WTC11 (cell line): ENCODE results near the gene DHRSX. TPM values are rescaled to one million over a fixed set of nuclear protein-coding genes. Genes with fewer than 3 reads are reported as not detected.

Experiments used
- ATAC-seq: fragments of 200-7000 bp; cut with Tn5 transposase; 2 replicates; pipeline ENCODE4 v1.10.0; 2021; ENCODE audit warnings: mild to moderate bottlenecking, moderate library complexity
- CTCF ChIA-PET: fragments of 300-600 bp; sonication (Branson Sonifier 250); formaldehyde crosslinking; loops from one replicate; lab custom pipeline; 2021; ENCODE audit warnings: antibody characterized with exemption; lab: Charles Lee
- POLR2A ChIA-PET: fragments of 350-600 bp; sonication (Branson Sonifier 250); formaldehyde crosslinking; loops from one replicate; lab custom pipeline; 2021; ENCODE audit warnings: antibody characterized with exemption; lab: Charles Lee
- DNase-seq: peaks from one replicate; pipeline ENCODE4 v3.0.0; 2021; ENCODE audit warnings: low spot score
- H3K27ac Mint-ChIP-seq: 2 replicates; pipeline ENCODE4 v1.8.0; 2021; ENCODE audit warnings: mixed read lengths
- H3K27me3 Mint-ChIP-seq: 2 replicates; pipeline ENCODE4 v1.8.0; 2021; ENCODE audit warnings: low read depth, mild to moderate bottlenecking, moderate library complexity, mixed read lengths
- H3K36me3 Mint-ChIP-seq: 2 replicates; pipeline ENCODE4 v1.8.0; 2021; ENCODE audit warnings: mixed read lengths
- H3K4me1 Mint-ChIP-seq: 2 replicates; pipeline ENCODE4 v1.8.0; 2022; ENCODE audit warnings: mixed read lengths
- H3K4me3 Mint-ChIP-seq: 2 replicates; pipeline ENCODE4 v1.8.0; 2021; ENCODE audit warnings: mild to moderate bottlenecking, moderate library complexity, mixed read lengths
- H3K9me3 Mint-ChIP-seq: 2 replicates; pipeline ENCODE4 v1.8.0; 2021; ENCODE audit warnings: mixed read lengths
- ARID4B ChIP-seq: sonication (generic); formaldehyde crosslinking; IDR thresholded peaks from 2 replicates; pipeline ENCODE4 v1.8.0; 2023; ENCODE audit warnings: missing genetic modification reagents, mild to moderate bottlenecking, borderline replicate concordance
- E2F4 ChIP-seq: sonication (generic); formaldehyde crosslinking; IDR thresholded peaks from 2 replicates; pipeline ENCODE4 v1.8.1; 2022; ENCODE audit warnings: low read depth, mild to moderate bottlenecking, moderate library complexity, missing genetic modification reagents, borderline replicate concordance
- GRHL2 ChIP-seq: fragments of 250-450 bp; sonication (Bioruptor Pico); IDR thresholded peaks from 2 replicates; pipeline ENCODE4 v1.8.0; 2022; ENCODE audit warnings: mild to moderate bottlenecking, moderate library complexity; ENCODE audit not compliant: insufficient replicate concordance, severe bottlenecking
- GTF2I ChIP-seq: fragments of 250-450 bp; sonication (Bioruptor Pico); conservative IDR thresholded peaks from 2 replicates; pipeline ENCODE4 v1.4.0; 2021; ENCODE audit warnings: mild to moderate bottlenecking
- NFYB ChIP-seq: sonication (generic); formaldehyde crosslinking; conservative IDR thresholded peaks from 2 replicates; pipeline ENCODE4 v1.8.0; 2022; ENCODE audit warnings: low read depth, missing genetic modification reagents
- NR3C1 ChIP-seq: sonication (generic); formaldehyde crosslinking; conservative IDR thresholded peaks from 2 replicates; pipeline ENCODE4 v1.8.1; 2023; ENCODE audit warnings: low read depth, mild to moderate bottlenecking, missing genetic modification reagents
- PREB ChIP-seq: sonication (generic); formaldehyde crosslinking; IDR thresholded peaks from 2 replicates; pipeline ENCODE4 v1.8.1; 2022; ENCODE audit warnings: mild to moderate bottlenecking, missing genetic modification reagents, moderate library complexity, borderline replicate concordance
- TP53 ChIP-seq: sonication (generic); formaldehyde crosslinking; IDR thresholded peaks from 2 replicates; pipeline ENCODE4 v1.8.1; 2023; ENCODE audit warnings: mild to moderate bottlenecking, missing genetic modification reagents
- USF1 ChIP-seq: sonication (generic); formaldehyde crosslinking; IDR thresholded peaks from 2 replicates; pipeline ENCODE4 v1.8.0; 2022; ENCODE audit warnings: mild to moderate bottlenecking, missing genetic modification reagents
- ZNF232 ChIP-seq: sonication (generic); formaldehyde crosslinking; IDR thresholded peaks from 2 replicates; pipeline ENCODE4 v1.8.0; 2022; ENCODE audit warnings: mild to moderate bottlenecking, missing genetic modification reagents
- ZNF263 ChIP-seq: sonication (generic); formaldehyde crosslinking; IDR thresholded peaks from 2 replicates; pipeline ENCODE4 v1.8.1; 2022; ENCODE audit warnings: low read depth, mild to moderate bottlenecking, moderate library complexity, missing genetic modification reagents
- ZNF512 ChIP-seq: sonication (generic); formaldehyde crosslinking; IDR thresholded peaks from 2 replicates; pipeline ENCODE4 v1.8.1; 2022; ENCODE audit warnings: missing genetic modification reagents, borderline replicate concordance
- total RNA-seq: library from RNA; stranded (reverse); gene quantifications from 3 replicates; pipeline ENCODE4 v1.2.3, GENCODE V29; 2021
- TF ChIP-seq, protein P1 (sequence below): fragments of 250-450 bp; sonication (Bioruptor Pico); IDR thresholded peaks from 2 replicates; pipeline ENCODE4 v1.9.0; 2021; ENCODE audit warnings: mild to moderate bottlenecking
- TF ChIP-seq, protein P2 (sequence below): sonication (generic); formaldehyde crosslinking; IDR thresholded peaks from 2 replicates; pipeline ENCODE4 v1.8.0; 2022; ENCODE audit warnings: mild to moderate bottlenecking, missing genetic modification reagents
- TF ChIP-seq, protein P3 (sequence below): fragments of 250-450 bp; sonication (Bioruptor Pico); IDR thresholded peaks from 2 replicates; pipeline ENCODE4 v1.8.0; 2021; ENCODE audit warnings: mild to moderate bottlenecking

DHRSX gene
- total RNA-seq, 1 experiment from 2014 or later: 28.2 TPM

DNA sequence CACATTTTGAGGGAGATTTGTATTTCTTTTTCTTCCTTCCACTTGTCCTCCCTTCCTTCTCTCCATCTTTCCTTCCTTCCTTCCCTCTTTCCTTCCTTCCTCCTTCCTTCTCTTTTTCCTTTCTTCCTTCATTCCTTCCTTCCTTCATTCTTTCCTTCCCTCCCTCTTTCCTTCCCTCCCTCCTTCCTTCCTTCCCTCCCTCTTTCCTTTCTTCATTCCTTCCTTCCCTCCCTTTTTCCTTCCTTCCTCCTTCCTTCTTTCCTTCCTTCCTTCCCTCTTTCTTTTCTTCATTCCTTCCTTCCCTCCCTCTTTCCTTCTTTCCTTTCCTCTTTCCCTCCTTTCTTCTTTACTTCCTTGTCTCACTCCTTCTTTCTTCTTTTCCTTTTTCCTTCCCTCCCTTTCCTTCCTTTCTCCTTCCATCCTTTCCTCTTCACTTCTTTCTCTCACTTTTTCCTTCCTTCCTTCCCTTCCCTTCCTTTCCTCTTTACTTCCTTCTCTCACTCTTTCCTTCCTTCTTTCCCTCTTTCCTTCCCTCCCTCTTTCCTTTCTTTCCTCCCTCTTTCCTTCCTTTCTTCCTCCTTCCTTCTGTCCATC is 74.4 kb downstream of the DHRSX start:
- Mint-ChIP-seq H3K4me1 (peaks cover 10% of the 10 kb centered on the region), H3K27ac (no peak overlapping the region), H3K27me3 (no peaks in the 10 kb centered on the region; the same call in 1 of the 2 replicates), H3K9me3 (peaks cover 33% of the 10 kb centered on the region), H3K36me3 (peaks cover 60% of the 10 kb centered on the region), H3K4me3 (no peak overlapping the region)
- DNase-seq (no peak), ATAC-seq (no peak)
- no peak for TF ChIP-seq NR3C1
- TF ChIP-seq, protein P1, sequence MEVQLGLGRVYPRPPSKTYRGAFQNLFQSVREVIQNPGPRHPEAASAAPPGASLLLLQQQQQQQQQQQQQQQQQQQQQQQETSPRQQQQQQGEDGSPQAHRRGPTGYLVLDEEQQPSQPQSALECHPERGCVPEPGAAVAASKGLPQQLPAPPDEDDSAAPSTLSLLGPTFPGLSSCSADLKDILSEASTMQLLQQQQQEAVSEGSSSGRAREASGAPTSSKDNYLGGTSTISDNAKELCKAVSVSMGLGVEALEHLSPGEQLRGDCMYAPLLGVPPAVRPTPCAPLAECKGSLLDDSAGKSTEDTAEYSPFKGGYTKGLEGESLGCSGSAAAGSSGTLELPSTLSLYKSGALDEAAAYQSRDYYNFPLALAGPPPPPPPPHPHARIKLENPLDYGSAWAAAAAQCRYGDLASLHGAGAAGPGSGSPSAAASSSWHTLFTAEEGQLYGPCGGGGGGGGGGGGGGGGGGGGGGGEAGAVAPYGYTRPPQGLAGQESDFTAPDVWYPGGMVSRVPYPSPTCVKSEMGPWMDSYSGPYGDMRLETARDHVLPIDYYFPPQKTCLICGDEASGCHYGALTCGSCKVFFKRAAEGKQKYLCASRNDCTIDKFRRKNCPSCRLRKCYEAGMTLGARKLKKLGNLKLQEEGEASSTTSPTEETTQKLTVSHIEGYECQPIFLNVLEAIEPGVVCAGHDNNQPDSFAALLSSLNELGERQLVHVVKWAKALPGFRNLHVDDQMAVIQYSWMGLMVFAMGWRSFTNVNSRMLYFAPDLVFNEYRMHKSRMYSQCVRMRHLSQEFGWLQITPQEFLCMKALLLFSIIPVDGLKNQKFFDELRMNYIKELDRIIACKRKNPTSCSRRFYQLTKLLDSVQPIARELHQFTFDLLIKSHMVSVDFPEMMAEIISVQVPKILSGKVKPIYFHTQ (CRISPR knock-in tag): no peak
- TF ChIP-seq, protein P2, sequence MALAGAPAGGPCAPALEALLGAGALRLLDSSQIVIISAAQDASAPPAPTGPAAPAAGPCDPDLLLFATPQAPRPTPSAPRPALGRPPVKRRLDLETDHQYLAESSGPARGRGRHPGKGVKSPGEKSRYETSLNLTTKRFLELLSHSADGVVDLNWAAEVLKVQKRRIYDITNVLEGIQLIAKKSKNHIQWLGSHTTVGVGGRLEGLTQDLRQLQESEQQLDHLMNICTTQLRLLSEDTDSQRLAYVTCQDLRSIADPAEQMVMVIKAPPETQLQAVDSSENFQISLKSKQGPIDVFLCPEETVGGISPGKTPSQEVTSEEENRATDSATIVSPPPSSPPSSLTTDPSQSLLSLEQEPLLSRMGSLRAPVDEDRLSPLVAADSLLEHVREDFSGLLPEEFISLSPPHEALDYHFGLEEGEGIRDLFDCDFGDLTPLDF (CRISPR knock-in tag): no peak
- TF ChIP-seq E2F4 (CRISPR knock-in tag): no peak
- TF ChIP-seq NFYB (CRISPR knock-in tag): no peak
- TF ChIP-seq ZNF512 (CRISPR knock-in tag): peak; percentile 98
- no peak for TF ChIP-seq TP53 (CRISPR knock-in tag)
- ChIA-PET CTCF (no interaction called here), POLR2A (no interaction called here)

- DNase-seq (peak; percentile 26), ATAC-seq (peak; percentile 89)
- H3K9me3 Mint-ChIP-seq: peaks cover 32% of the 10 kb centered on the region
- no peak overlapping the region for H3K4me3 Mint-ChIP-seq
- no peaks in the 10 kb centered on the region; the same call in 1 of the 2 replicates for H3K27me3 Mint-ChIP-seq
- H3K36me3 Mint-ChIP-seq: peaks cover 59% of the 10 kb centered on the region
- TF ChIP-seq PREB: no peak
- no peak for TF ChIP-seq ARID4B (CRISPR knock-in tag)
- TF ChIP-seq ZNF232: no peak
- no peak for TF ChIP-seq GRHL2
- no peak for TF ChIP-seq ZNF263 (CRISPR knock-in tag)
- TF ChIP-seq, protein P3, sequence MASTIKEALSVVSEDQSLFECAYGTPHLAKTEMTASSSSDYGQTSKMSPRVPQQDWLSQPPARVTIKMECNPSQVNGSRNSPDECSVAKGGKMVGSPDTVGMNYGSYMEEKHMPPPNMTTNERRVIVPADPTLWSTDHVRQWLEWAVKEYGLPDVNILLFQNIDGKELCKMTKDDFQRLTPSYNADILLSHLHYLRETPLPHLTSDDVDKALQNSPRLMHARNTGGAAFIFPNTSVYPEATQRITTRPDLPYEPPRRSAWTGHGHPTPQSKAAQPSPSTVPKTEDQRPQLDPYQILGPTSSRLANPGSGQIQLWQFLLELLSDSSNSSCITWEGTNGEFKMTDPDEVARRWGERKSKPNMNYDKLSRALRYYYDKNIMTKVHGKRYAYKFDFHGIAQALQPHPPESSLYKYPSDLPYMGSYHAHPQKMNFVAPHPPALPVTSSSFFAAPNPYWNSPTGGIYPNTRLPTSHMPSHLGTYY (CRISPR knock-in tag): no peak
- TF ChIP-seq USF1: no peak
- no peak for TF ChIP-seq GTF2I
- TF ChIP-seq, all 79 proteins: peak for 0
- Mint-ChIP-seq H3K27ac (peak overlapping the region; percentile 37), H3K4me1 (peaks cover 11% of the 10 kb centered on the region)
- ChIA-PET CTCF (no interaction called here), POLR2A (no interaction called here)
These were observed 75.3 kb downstream of the DHRSX start for GRCh38 chrX:2425286-2426071.
